Measurements from ENCODE around the gene ZNF215.
A peak's percentile ranks its signal among the peaks of the same experiment; 100 is the strongest.
"Not testable (repeated sequence)": the region's sequence is repeated elsewhere in the genome, so short reads cannot be mapped to it uniquely, and the experiment has no call there.

Gene ZNF215

GRCh38 chr11:6926208-6927029, at the start of gene ZNF215:
TSS of gene ZNF215 (plus strand) at chr11:6926426. CDS start at chr11:6932273, 5,847 bp downstream.
- peak; percentile 4 for DNase-seq (ENCODE audit: low read depth)

GRCh38 chr11:6876914-6877313, 49.3 kb upstream of the ZNF215 start:
- DNase-seq (ENCODE audit: low read depth), result no peak

GRCh38 chr11:6882751-6883150, 43.5 kb upstream of the ZNF215 start:
- no peak for DNase-seq (ENCODE audit: low read depth)

GRCh38 chr11:6887711-6888110, 38.5 kb upstream of the ZNF215 start:
- DNase-seq (ENCODE audit: low read depth), result not testable (repeated sequence)

- DNase-seq (ENCODE audit: low read depth), result no peak
Measured at GRCh38 chr11:6888830-6889229, 37.4 kb upstream of the ZNF215 start.

GRCh38 chr11:6889835-6890234, 36.4 kb upstream of the ZNF215 start:
- no peak for DNase-seq (ENCODE audit: low read depth)

- DNase-seq (ENCODE audit: low read depth), result no peak
Measured at GRCh38 chr11:6892400-6892799, 33.8 kb upstream of the ZNF215 start, which contains the start of gene OR2D2. TSS of gene OR2D2 (minus strand) at chr11:6892500. CDS start at chr11:6892500, 0 bp downstream.

- no peak for DNase-seq (ENCODE audit: low read depth)
Measured at GRCh38 chr11:6894097-6894496, 32.1 kb upstream of the ZNF215 start.

- DNase-seq (ENCODE audit: low read depth), result no peak
Measured at GRCh38 chr11:6895010-6895409, 31.2 kb upstream of the ZNF215 start.

GRCh38 chr11:6898911-6899310, 27.3 kb upstream of the ZNF215 start:
- no peak for DNase-seq (ENCODE audit: low read depth)

- no peak for DNase-seq (ENCODE audit: low read depth)
Measured at GRCh38 chr11:6900327-6900999, 25.8 kb upstream of the ZNF215 start.

GRCh38 chr11:6904804-6905203, 21.4 kb upstream of the ZNF215 start:
- DNase-seq (ENCODE audit: low read depth), result not testable (repeated sequence)

GRCh38 chr11:6911378-6911777, 14.8 kb upstream of the ZNF215 start:
- DNase-seq (ENCODE audit: low read depth), result no peak

GRCh38 chr11:6911948-6912347, 14.3 kb upstream of the ZNF215 start:
- DNase-seq (ENCODE audit: low read depth), result no peak

- no peak for DNase-seq (ENCODE audit: low read depth)
Measured at GRCh38 chr11:6919698-6920097, 6.5 kb upstream of the ZNF215 start.

- no peak for DNase-seq (ENCODE audit: low read depth)
Measured at GRCh38 chr11:6920702-6921101, 5.5 kb upstream of the ZNF215 start, which contains the start of gene OR2D3. TSS of gene OR2D3 (plus strand) at chr11:6921002. CDS start at chr11:6921002, 0 bp downstream.

GRCh38 chr11:6925007-6925577, 1.1 kb upstream of the ZNF215 start:
- DNase-seq (ENCODE audit: low read depth), result no peak

- DNase-seq (ENCODE audit: low read depth), result no peak
Measured at GRCh38 chr11:6925636-6926207, 504 bp upstream of the ZNF215 start.

- no peak for DNase-seq (ENCODE audit: low read depth)
Measured at GRCh38 chr11:6927030-6927617, 898 bp downstream of the ZNF215 start.

- no peak for DNase-seq (ENCODE audit: low read depth)
Measured at GRCh38 chr11:6928916-6929315, 2.7 kb downstream of the ZNF215 start.

GRCh38 chr11:6931146-6931713, 5.0 kb downstream of the ZNF215 start:
- DNase-seq (ENCODE audit: low read depth), result no peak

- DNase-seq (ENCODE audit: low read depth), result no peak
Measured at GRCh38 chr11:6932145-6932544, 5.9 kb downstream of the ZNF215 start.
